ENCODE data around the gene EIF2AK2.

The EIF2AK2 gene

DNA sequence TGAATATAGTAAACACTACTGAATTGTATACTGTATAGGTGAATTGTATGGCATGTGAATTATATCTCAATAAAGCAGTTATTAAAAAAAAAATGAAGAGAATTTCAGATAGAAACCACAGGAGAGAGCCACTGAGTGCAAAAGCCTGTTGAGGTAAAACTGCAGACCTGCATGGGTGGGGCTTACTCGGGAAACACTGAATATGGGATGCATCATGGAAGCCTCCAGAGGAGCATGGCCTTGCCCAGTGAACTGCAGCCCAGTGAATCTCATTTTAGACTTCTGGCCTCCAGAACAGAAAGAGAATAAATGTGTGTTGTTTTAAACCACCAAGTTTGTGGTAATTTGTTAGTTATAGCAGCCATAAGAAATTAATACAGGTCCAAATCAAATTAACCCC lies 56.7 kb downstream of the EIF2AK2 start:
- no peak for DNase-seq (ENCODE audit: low spot score)

DNA sequence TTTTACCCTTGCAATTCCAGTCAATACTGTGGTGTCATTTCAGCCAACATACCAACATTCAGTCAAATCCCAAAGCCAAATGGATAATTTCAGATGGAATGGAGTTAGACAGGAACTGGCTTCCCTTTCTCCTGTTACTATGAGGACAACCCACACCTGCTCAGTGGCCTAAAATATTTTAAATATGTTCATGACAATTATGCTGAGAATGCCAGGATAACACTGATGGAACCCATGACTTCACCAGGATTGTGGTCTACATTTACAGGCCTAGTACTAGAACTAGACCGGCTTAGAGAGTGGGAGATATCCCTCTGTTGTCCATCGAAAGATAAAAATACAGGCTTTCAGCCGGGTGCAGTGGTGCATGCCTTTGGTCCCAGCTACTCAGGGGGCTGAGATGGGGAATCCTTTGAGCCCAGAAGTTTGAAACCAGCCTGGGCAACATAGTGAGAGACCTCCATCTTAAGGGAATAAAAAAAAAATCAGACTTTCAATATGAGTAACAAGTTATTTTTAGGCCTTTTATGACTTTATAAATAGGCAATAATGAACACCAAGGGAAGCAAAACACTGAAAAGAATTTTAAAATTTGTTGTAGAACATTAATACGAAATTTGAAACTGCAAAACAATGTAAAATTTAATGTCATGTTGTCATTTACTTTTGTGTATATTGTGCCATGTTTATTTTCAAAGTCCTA lies 58.2 kb downstream of the EIF2AK2 start:
- DNase-seq (ENCODE audit: low spot score): no peak

DNA sequence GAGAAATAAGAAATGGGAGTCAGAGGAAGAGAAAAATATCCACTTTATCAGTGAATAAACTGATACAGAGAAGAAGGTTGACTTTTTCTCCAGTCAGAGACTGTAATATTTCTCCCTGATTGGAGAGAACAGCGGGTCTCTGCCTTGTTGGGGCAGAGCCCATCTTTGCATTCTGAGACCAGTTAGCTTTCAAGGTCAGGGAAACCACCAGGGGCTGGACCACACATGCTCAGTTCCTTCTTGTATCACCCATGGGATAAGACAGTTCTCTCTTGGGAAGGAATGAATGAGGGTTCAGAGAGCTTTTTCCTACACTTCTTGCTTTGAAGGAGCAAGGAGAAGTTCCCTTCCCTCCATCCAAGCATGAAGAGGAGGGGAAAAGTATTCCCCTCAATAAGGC lies 60.2 kb downstream of the EIF2AK2 start:
- DNase-seq (ENCODE audit: low spot score): no peak

DNA sequence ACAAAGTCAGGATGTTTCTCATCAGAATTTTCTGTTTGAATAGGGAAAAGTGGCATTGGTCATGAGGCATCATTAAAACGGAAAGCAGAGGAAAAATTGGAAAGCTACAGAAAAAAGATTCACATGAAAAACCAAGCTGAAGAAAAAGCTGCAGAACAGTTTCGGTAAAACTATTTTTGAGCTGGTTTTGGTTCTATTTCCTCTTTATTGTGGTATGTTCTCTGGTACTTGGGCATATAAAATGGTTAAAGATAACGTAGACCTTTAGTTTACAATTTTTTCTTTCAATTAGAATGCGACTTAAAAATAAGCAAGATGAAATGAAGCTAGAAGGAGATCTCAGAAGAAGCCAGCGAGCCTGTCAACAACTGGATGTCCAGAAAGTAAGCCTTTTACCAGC lies 64.9 kb downstream of the EIF2AK2 start:
- no peak for DNase-seq (ENCODE audit: low spot score)

DNA sequence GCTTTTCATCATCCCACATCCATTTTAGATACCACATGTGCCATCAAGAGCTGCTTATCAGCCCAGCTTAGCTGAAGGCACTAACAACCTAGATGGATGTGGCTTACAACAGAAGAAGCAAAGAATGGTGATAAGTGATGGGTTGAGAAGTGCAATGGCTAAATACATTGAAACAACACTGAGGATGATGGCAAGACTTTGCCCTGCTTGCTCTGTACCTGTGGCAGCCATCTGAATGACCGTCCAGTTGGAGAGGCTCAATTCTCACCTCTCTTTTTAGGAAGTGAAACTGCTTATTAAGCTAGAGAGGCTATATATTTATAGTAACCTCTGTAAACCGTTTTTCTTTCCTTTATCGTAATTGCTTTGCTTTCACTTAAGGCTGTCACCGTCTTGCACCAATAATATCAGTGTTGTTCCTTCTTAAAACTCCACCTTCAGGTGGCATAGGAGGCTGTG lies 66.7 kb downstream of the EIF2AK2 start:
- DNase-seq (ENCODE audit: low spot score): no peak

DNA sequence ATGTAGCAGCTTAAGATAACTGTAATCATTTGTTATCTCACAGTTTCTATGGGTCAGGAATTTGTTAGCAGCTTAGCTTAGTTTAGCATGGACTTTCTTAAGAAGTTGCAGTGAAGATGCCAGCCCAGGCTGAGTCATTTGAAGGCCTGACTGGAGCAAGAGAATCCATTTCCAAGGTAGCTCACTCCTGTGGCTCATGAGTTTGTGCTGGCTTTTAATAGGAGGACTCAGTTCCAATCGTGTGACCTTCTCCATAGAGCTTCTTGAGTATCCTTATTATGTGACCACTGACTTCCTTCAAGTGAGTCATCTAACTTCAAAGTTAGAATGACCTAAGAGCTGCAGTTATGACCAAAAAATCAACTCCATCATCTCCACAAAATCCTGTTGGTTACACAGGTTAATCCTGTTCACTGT lies 71.0 kb downstream of the EIF2AK2 start:
- peak; percentile 41 for DNase-seq (ENCODE audit: low spot score)

DNA sequence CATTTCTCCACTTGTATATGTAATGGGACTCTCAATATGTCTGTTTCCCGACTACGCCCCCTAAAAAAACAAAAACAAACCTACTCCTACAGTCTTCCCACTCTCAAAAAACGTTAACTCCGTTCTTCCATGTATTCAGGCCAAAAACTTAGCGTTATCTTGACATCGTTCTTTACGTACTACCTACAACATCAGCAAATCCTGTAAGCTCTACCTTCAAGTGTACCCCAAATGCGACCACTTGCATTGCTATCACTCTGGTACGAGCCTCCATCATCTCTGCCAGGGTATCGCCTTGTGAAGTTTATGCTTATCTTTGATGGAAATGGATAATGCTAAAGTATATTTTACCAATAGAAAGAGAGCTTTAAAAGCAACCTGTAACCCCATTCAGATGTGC lies 72.0 kb downstream of the EIF2AK2 start:
- no peak for DNase-seq (ENCODE audit: low spot score)

DNA sequence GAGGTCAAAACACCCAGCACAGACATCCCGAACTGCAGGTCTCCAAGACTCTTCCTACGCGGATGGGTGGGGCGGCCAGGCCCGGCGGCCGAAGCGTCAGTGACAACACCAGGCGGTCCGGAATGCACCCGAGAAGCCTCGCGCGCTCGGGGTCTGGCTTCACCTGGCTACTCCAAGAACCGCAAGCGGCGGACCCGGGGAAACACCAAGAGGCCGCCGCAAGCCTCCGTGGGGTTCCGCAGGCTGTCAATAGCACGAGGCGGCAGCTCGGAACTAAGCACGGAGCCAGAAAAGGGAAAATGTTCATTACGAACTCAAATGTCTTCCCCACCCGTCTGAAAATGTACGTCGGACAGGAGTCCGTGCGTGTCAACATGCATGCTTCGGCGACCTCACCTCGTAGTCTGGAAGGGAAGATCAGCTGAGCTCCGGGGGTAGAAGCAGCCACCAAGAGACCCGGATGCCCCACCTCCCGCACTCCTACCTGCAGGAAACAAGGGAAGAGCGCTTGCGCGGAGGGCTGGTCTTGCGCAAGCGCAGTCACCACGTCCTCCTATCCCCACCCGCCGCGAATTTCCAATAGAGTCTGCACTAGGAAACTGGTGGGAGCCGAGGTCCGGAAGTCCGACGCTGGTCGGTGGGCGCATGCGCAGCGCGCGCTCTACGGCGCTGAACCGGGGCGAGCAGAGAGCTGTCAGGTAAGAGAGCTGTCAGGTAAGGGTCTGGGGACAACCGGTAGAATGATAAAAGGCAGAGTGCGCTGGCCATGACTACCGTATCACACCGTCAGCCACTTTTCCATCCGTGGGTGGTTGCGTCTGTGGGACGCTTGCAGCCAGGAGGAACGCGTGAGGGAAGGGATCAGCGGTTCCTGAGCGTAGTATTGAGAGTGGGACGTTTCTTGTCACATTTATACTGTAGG lies 72.6 kb downstream of the EIF2AK2 start, which contains the start of the genes GPATCH11 and HEATR5B:
GPATCH11 (plus strand) TSS at position 646 of the 922 bp plus-strand sequence. CDS start 3,864 bp downstream, outside the sequence.
HEATR5B (minus strand) TSS at position 500 of the 922 bp plus-strand sequence. CDS start 958 bp downstream, outside the sequence.
- peak; percentile 96 for DNase-seq (ENCODE audit: low spot score)

DNA sequence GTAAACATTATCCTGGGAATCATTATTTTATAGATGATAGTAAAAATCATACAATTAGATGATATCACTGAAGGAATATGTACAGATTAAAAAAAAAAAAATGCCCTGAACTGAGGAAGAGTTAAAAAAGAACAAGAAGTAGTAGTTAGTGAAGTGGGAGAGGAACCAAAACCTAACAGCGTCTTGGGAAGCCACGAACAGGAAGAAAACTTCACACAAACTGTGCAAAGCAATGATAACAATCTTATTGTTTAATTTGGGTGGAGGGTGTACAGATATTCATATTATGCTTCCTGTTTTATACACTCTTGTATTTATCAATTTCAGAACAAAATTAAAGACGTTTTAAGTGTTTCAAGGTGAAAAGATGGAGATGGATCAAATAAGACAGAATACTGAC lies 76.1 kb downstream of the EIF2AK2 start:
- no peak for DNase-seq (ENCODE audit: low spot score)

DNA sequence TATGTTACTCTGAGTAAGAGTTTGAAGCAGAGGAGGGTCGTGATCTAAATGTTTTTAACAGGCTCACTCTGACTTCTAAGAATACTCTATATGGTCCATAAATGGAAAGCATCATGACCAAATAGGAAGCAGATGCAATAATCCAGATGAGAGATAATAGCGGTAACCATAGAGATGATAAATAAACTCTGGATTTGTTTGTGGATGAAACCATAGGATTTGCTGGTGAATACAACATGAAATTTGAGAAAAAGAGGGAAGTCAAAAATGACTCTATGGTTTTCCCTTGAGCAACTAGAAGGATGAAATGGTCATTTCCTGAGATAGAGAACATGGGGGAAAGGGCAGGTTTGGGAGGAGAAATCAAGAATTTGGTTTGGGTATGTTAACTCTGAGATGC lies 76.5 kb downstream of the EIF2AK2 start:
- DNase-seq (ENCODE audit: low spot score): no peak

DNA sequence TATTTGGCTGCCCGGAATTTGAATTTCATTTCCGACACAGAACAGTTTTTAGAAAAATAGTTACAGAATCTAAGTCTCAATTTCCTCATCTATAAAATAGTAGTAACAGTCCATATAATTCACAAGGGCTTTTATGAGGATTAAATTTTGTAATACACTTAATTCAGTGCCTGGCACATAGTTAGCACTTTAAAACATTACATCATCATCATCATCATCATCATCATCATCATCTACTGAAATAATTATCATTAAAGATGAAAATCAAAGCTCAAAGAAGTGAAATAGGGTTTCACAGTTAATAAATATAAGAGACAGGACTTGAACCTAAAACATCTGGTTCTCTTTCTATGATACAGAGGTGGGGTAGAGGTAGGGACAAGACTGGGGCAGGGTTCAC lies 85.8 kb downstream of the EIF2AK2 start:
- DNase-seq (ENCODE audit: low spot score): no peak

DNA sequence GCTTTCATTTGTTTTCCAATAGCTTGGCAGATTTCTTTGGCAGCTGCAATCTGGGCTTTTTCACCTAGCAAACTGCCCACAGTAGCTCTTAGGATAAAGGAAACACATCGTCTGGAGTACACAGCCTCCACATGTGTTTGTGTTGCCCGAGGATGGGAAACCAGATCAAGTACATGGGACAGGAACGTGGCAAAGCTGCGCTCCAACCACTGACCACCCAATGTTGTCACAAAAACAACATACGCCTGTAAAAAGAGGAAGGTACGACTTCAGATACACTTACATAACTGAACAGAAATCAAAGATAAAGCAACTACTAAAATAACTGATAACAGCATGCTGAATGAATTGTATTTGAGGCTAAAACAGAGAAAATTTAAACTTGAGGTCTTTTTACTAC lies 88.1 kb downstream of the EIF2AK2 start:
- DNase-seq (ENCODE audit: low spot score): no peak

DNA sequence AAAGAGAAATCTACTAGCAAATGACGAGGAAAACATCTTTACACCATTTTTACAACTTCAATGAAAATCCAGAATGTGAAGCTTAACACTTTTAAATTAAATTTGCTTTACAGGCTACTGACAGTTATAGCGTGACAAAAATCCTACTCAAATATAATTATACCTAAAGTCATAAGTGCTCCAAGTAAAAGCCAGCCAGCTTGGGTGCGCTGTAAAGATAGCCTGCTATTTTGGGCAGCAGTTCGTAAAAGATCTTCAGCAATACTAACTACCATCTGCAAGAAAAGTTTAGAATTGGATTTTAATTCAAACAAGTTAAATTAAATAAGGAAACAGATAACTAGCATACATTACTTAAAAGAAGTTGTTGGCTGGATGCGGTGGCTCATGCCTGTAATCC lies 95.0 kb downstream of the EIF2AK2 start:
- DNase-seq (ENCODE audit: low spot score): no peak

DNA sequence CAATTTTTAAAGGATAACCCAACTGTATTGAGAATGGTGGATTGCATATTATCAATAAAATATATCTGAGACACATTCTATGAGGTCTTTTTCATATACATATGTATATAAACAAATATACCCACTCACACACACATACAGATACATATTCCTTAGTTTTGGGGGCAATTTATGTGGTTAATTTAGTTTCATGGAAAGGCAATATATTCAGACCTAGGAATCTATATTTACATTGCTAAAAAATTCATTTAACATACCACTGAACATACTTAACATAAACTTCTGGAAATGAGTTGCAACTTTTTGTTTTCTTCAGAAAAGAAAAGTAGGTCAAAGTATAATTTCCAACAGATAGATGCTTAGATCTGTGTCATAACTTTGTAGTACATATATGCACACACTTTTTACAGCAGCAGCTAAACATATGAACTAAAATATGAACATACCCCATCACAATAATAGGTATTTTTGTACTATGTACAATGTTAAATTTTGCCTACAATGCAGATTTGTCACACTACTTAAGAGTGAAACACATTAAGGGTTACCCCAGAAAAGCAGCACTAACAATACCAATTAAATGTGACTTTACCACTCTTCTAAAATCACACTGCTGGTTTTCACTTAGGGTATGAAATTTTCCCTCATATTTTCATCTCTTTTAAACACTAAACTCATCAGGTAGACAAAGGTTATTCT lies 95.6 kb downstream of the EIF2AK2 start:
- DNase-seq (ENCODE audit: low spot score): no peak

DNA sequence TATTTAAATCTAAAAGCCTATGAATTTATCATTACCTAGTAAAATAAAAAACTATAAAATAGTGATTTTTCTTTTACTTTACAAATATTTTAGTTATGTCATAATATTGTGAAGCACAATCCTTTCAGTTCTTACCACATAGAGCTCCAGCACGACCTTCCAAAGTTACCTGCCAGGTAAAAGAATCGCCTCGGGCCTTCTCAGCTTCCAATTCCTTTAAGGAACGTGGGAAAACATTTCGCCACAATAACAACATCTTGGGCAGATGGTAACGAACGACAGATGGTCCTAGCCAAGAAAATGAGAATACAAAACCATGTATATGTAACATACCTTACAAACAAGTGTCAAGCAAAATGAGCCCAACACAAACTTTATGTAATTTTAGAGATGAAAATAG lies 96.3 kb downstream of the EIF2AK2 start:
- no peak for DNase-seq (ENCODE audit: low spot score)

DNA sequence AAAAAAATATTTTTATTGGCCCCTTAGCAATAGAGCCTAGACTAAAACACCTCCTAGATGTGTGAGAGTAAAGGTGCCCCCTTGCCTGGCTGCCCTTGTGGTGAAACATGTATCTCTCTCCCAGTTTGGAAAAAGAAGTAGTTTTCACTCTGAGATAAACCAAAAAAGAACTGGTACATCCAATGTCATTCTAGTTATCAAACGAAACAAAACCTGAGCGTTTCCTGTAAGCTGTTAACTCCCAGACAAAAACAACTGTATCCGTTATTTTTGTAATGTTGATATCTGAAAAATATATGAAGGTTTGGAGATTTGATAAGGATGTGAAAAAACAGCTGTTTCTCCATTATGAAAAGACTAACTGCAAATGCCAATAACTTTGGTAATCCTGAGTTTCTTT lies 96.9 kb downstream of the EIF2AK2 start:
- DNase-seq (ENCODE audit: low spot score): no peak

DNA sequence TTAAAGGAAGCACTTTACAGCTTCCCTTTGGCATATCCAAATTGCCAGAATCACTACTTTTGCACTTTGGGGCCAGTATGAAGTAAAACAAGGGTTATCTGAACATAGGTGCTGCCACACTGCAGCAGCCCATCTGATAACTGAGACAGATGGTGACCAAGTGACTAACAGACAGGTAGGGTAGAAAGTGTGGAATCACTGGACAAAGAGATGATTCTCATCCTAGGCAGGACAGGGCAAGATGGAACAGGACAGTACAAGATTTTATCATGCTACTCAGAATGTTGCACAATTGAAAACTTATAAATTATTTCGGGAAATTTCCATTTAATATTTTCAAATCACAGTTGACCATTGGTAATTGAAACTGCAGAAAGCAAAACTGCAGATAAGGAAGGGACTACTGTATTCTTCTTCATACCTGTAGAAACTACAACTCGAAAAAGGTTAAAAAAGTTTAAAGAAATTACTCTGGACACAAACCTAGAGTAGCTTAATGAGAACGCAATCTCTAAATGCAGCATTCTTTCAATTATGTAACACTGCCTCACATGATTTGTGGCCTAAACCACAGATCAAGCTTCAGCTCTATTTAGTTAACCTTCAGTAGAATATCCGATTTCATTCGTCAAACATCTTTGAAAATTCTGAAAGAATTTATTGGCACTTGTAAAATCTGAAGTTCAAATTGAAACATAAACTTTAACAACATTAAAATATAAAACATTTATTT lies 104.0 kb downstream of the EIF2AK2 start:
- no peak for DNase-seq (ENCODE audit: low spot score)
